GM12878 (cell line): Measurements from ENCODE around the gene IGF1R. TPM values are rescaled to one million over a fixed set of nuclear protein-coding genes. Genes with fewer than 3 reads are reported as not detected.

Experiments used
- CEBPB ChIP-seq, 2 experiments: fragments of 150-350 bp in 1 of 2; IDR thresholded peaks; 2 replicates each; pipeline ENCODE4 v1.6.1; 2012 to 2014; ENCODE audit warnings: low read depth in 2 of 2, low read length in 2 of 2, borderline replicate concordance in 1 of 2, inconsistent platforms in 1 of 2
- CREM ChIP-seq: IDR thresholded peaks from 2 replicates; pipeline ENCODE4 v1.6.1; 2014; ENCODE audit warnings: antibody characterized with exemption, low read depth
- GATAD2B ChIP-seq: fragments of 450-650 bp; conservative IDR thresholded peaks from 2 replicates; pipeline ENCODE4 v1.6.1; 2017; ENCODE audit warnings: low read depth, mild to moderate bottlenecking, moderate library complexity
- MTA2 ChIP-seq: fragments of 450-650 bp; IDR thresholded peaks from 2 replicates; pipeline ENCODE4 v1.6.1; 2016; ENCODE audit warnings: low read depth, mild to moderate bottlenecking, moderate library complexity
- NFIC ChIP-seq: IDR thresholded peaks from 2 replicates; pipeline ENCODE4 v1.6.1; 2012; ENCODE audit warnings: low read depth, mild to moderate bottlenecking, inconsistent platforms, low read length, moderate library complexity
- NR2C1 ChIP-seq: fragments of 450-650 bp; IDR thresholded peaks from 2 replicates; pipeline ENCODE4 v1.6.1; 2017; ENCODE audit warnings: antibody characterized with exemption, mild to moderate bottlenecking, moderate library complexity
- POU2F2 ChIP-seq: IDR thresholded peaks from 3 replicates; pipeline ENCODE4 v1.6.1; 2011; ENCODE audit warnings: low read depth, mild to moderate bottlenecking, low read length, borderline replicate concordance
- ZNF24 ChIP-seq: fragments of 450-650 bp; IDR thresholded peaks from 2 replicates; pipeline ENCODE4 v1.6.1; 2017; ENCODE audit warnings: antibody characterized with exemption, mild to moderate bottlenecking
- polyA plus RNA-seq, 11 experiments: library from polyadenylated mRNA; depleted of rRNA in 4 of 11; unstranded in 6 of 11; stranded (reverse) in 5 of 11; fragments of >200 nt; fragmentation: Nextera tagmentation in 4 of 11; fragmentation: Illumina TruSeq in 1 of 11; extraction: Ambion mirVana in 4 of 11; extraction: Trizol in 1 of 11; gene quantifications; 1 replicate in 1 of 11; 2 replicates in 10 of 11; pipeline versions ENCODE4 v1.2.1 to v1.2.3, GENCODE V29; 2011 to 2016; ENCODE audit warnings: inconsistent platforms in 2 of 11, missing spikeins in 2 of 11, low read depth in 1 of 11
- total RNA-seq, 4 experiments: library from RNA; depleted of rRNA in 3 of 4; stranded (reverse); fragments of >200 nt in 3 of 4; fragmentation: Illumina TruSeq in 1 of 4; extraction: Trizol in 1 of 4; gene quantifications; 2 replicates each; pipeline versions ENCODE4 v1.2.1 to v1.2.3, GENCODE V29; 2013 to 2021
- TF ChIP-seq, protein P1 (sequence below): IDR thresholded peaks from 2 replicates; pipeline ENCODE4 v1.6.1; 2012; ENCODE audit warnings: improper control_type of control experiment, low read depth, low read length; ENCODE audit not compliant: insufficient replicate concordance

IGF1R gene
- total and polyA plus RNA-seq, 10 of the 15 experiments (the other 5 are each of a cell fraction or from before 2014, with no cell fraction given) = 0.03 to 2.7 (median 0.66) TPM

- no peak for TF ChIP-seq POU2F2
- TF ChIP-seq ZNF24 = no peak
- no peak for TF ChIP-seq NFIC
- no peak for TF ChIP-seq NR2C1
- TF ChIP-seq MTA2 = no peak
- no peak for TF ChIP-seq GATAD2B
- no peak for TF ChIP-seq CEBPB (IDR thresholded peaks at IDR 0.05; ENCODE audit: borderline replicate concordance in 1 of 2, low read depth in 2 of 2, low read length in 2 of 2)
- TF ChIP-seq, protein P1, sequence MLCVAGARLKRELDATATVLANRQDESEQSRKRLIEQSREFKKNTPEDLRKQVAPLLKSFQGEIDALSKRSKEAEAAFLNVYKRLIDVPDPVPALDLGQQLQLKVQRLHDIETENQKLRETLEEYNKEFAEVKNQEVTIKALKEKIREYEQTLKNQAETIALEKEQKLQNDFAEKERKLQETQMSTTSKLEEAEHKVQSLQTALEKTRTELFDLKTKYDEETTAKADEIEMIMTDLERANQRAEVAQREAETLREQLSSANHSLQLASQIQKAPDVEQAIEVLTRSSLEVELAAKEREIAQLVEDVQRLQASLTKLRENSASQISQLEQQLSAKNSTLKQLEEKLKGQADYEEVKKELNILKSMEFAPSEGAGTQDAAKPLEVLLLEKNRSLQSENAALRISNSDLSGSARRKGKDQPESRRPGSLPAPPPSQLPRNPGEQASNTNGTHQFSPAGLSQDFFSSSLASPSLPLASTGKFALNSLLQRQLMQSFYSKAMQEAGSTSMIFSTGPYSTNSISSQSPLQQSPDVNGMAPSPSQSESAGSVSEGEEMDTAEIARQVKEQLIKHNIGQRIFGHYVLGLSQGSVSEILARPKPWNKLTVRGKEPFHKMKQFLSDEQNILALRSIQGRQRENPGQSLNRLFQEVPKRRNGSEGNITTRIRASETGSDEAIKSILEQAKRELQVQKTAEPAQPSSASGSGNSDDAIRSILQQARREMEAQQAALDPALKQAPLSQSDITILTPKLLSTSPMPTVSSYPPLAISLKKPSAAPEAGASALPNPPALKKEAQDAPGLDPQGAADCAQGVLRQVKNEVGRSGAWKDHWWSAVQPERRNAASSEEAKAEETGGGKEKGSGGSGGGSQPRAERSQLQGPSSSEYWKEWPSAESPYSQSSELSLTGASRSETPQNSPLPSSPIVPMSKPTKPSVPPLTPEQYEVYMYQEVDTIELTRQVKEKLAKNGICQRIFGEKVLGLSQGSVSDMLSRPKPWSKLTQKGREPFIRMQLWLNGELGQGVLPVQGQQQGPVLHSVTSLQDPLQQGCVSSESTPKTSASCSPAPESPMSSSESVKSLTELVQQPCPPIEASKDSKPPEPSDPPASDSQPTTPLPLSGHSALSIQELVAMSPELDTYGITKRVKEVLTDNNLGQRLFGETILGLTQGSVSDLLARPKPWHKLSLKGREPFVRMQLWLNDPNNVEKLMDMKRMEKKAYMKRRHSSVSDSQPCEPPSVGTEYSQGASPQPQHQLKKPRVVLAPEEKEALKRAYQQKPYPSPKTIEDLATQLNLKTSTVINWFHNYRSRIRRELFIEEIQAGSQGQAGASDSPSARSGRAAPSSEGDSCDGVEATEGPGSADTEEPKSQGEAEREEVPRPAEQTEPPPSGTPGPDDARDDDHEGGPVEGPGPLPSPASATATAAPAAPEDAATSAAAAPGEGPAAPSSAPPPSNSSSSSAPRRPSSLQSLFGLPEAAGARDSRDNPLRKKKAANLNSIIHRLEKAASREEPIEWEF = no peak
- TF ChIP-seq CREM = no peak
Measured at GRCh38 chr15:98718426-98719136, 70.2 kb downstream of the IGF1R start (continued).
